Activated gamma-delta T cell treated with Interleukin-2 at 50 U/mL for 16 hours (primary cell): ENCODE data around the gene PODNL1.

Experiments
- DNase-seq: peaks from one replicate; pipeline ENCODE4 v3.0.0-alpha.2; 2020

Gene PODNL1

GRCh38 chr19:13887517-13887916 is 50.7 kb downstream of the PODNL1 start:
- peak; percentile 15 for DNase-seq

DNA sequence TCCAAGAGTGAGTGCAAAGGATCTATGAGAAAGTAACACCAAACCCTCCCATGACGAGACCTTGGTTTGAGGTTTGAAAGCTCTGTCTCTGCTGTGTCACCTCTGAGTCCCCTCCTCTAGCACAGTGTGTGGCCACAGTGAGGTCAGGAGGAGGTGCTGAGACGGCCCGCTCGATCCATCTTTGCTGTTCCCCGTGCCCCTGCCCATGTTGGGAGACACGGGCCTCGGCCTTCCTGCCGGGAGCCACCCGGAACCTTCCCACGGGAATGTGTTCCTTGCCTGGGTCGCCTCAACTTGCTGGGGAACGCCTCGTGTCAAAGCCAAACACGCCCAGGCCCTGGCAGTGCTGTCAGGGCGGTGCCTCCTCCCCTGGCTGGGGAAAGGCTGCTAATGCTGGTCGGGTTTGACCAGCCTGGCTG is 51.2 kb downstream of the PODNL1 start:
- DNase-seq: peak; percentile 60

DNA sequence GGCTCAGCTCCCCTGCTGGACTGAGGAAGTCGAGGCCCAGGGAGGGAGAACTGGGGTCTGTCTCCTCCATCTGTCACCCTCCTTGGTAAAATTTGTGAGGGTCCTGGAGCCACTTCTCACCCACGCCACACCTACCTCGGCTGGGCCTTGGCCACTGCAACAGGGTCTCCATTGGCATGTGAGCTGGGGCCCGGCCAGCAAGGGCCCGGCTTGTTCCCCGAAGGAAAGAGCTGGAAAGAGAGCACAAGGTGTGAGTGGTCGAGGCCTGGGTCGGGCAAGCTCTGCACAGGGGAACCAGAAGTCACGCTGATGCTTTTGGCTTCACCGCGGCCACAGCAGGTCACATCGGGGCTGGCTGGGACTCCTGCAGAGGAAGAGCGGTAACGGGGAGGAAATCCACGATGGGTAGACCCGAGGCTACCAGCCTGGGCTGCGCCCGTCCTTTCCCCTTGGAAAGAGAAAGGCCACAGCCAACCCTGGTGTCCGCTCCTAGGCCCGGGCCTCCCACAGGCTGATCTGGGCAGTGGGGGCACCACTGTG is 52.3 kb downstream of the PODNL1 start:
- peak; percentile 18 for DNase-seq

- DNase-seq: no peak
Measured at GRCh38 chr19:13884726-13885591, 53.3 kb downstream of the PODNL1 start.

DNA sequence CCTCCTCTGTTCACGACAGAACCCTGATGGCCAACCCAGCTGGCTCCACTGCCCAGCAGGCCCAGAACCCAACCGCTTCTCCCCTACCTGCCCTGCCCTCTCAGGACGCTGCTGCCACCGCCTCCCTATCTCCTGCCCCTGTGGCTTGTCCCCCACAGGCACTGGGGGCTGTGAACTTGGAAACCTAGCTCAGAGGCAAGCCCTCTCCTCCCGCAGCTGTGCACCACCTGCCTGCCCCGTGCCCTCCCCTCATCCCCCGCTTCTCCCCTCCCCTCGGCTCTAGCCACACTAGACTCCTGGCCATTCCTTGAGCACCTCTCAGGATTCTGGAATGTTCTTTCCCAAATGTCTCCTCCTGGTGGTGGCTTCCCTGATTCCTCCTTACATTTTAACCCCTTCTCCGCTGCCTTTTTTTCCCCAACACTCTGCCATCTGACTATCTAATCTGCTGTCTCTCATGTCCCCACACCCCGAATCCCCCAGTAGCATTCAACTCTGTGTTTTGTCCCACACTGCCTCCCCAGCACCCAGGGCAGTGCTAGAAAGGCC is 54.6 kb downstream of the PODNL1 start:
- no peak for DNase-seq

GRCh38 chr19:13882836-13883235 is 55.4 kb downstream of the PODNL1 start:
- DNase-seq: no peak

- DNase-seq: no peak
Measured at GRCh38 chr19:13882419-13882795, 55.8 kb downstream of the PODNL1 start.

GRCh38 chr19:13881692-13882418 is 56.4 kb downstream of the PODNL1 start:
- peak; percentile 46 for DNase-seq

DNA sequence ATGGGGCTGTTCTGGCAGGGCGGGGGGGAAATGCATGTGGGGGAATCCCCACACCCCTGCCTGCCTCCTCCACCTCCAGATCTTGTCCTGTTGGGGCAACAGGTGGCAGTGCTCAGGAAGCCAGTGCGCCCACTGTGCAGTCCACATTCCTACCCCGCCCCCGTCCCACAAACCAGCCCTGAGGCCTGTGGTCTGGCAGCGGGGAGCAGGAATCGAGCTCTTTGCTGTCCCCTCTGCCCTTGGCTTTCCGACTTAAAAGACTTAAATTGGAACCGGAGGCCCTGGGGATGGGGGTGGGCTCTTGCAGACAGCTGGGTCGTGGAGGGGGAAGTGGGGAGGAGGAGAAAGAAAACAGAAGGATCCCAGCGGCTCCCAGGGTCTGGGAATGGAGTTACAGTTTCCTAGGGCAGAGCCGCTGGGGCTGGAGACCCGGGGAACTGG is 56.9 kb downstream of the PODNL1 start:
- DNase-seq: peak; percentile 29
